Subcutaneous adipose tissue (tissue), 4 donors: ENCODE results near the gene RNF126. TPM values are rescaled to one million over a fixed set of nuclear protein-coding genes. Genes with fewer than 3 reads are reported as not detected.

ENCODE experiments used
- total RNA-seq, 4 donors: library from RNA; depleted of rRNA; stranded (reverse); fragments of >200 nt; gene quantifications; one replicate each; pipeline ENCODE4 v1.1.0, GENCODE V29; 2016
- TF ChIP-seq, protein P1 (sequence below): fragments of 450-650 bp; IDR thresholded peaks from one replicate; pipeline ENCODE4 v1.5.1; 2016; ENCODE audit warnings: low read depth, mild to moderate bottlenecking, control low read depth, antibody characterized with exemption, moderate library complexity

RNF126 gene
- total RNA-seq, 4 donors from 2014 or later = 23.3 to 85.9 (median 31.1) TPM

DNA sequence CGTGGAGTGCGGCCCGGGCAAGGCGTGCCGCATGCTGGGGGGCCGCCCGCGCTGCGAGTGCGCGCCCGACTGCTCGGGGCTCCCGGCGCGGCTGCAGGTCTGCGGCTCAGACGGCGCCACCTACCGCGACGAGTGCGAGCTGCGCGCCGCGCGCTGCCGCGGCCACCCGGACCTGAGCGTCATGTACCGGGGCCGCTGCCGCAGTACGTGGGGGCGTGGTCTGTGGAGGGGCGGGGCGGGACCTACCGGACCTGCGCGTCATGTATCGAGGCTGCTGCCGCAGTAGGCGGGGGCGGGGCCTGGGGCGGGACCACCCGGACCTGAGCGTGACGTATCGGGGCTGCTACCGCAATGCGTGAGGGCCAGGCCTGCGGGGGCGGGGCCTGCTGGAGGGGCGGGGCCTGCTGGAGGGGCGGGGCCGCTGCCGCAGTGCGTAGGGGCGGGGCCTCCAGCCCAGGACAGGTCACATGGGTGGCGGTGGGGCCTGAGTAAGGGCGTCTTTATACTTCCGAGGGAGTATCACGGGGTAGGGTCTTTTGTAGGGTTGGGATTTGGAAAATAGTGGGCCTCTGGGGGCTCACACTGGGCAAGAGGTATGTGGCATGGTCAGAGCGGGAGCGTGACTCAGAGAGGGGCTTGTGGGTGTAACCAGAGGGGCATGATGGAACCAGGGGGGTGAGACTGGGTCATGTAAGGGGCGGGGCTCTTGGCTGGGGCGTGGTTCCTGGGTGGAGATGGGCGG is 17.4 kb upstream of the RNF126 start:
- TF ChIP-seq, protein P1, sequence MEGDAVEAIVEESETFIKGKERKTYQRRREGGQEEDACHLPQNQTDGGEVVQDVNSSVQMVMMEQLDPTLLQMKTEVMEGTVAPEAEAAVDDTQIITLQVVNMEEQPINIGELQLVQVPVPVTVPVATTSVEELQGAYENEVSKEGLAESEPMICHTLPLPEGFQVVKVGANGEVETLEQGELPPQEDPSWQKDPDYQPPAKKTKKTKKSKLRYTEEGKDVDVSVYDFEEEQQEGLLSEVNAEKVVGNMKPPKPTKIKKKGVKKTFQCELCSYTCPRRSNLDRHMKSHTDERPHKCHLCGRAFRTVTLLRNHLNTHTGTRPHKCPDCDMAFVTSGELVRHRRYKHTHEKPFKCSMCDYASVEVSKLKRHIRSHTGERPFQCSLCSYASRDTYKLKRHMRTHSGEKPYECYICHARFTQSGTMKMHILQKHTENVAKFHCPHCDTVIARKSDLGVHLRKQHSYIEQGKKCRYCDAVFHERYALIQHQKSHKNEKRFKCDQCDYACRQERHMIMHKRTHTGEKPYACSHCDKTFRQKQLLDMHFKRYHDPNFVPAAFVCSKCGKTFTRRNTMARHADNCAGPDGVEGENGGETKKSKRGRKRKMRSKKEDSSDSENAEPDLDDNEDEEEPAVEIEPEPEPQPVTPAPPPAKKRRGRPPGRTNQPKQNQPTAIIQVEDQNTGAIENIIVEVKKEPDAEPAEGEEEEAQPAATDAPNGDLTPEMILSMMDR = no peak

DNA sequence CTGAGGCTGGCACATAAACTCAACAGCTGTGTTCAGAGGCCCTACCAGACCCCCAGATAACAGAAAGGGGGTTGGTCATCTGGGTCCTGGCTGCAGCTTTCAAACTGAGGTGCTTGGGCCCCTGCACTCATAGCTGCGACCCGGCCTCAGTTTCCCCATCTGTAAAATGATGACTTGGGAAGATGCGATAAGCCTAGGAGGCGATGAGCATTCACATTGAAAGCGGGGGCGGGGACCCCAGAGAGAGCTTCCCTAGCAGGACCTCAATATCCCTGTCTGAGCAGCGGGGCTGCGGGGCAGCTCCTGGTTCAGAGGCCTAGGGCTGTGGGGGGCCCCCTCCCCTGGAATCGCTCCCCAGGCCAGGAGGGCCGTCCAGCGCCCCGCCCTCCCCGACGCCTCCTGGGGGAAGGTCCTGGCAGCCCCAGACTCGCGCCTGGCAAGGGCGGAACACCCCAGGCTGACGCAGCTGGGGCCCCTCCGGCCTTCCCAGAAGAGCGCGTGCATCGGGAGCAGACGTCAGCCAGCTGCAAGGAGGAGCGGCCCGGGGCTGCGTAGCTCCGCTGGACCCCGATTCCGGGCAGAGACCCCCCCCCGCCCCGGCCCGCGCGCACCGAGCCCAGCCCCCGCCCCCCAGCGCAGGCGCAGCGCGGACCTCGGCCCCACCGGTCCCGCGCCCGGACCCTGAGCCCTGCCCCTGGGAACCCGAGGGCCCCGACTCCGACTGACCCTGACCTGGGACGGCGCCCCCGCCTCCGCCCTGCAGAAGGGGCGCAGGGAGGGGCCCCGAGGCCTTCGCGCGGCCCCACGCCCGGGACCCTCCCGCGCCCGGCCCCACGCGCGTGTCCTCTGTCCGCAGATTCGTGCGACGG is 16.6 kb upstream of the RNF126 start:
- TF ChIP-seq, protein P1 = no peak

DNA sequence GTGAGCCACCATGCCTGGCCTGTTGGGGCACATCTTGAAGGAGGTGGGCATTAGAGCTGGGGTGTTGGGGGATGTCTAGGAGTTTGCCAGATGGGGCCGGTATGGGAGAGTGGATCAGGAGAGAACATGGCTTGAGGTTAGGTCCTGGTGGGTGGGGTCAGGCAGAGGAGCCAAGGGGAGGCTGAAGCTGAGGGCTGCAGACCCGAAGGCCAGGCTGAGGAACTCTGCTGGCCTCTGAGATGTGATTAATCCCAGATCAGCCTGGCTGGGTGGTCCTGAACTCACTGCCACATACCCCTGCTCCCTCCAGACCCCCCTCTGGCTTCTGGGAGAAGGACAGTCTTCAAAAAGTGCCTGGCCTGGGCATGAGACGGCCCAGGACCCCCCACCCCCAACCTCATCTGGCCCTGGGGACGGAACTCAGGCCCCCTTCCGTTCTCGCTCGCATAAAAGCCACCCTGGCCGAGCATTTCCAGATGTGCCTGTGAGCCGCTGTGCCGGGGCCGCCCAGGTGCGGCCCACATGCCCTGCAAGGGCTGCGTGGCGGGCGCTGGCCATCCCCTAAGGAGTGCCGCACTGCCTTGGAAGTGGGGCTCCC is 15.9 kb upstream of the RNF126 start:
- TF ChIP-seq, protein P1 = no peak

DNA sequence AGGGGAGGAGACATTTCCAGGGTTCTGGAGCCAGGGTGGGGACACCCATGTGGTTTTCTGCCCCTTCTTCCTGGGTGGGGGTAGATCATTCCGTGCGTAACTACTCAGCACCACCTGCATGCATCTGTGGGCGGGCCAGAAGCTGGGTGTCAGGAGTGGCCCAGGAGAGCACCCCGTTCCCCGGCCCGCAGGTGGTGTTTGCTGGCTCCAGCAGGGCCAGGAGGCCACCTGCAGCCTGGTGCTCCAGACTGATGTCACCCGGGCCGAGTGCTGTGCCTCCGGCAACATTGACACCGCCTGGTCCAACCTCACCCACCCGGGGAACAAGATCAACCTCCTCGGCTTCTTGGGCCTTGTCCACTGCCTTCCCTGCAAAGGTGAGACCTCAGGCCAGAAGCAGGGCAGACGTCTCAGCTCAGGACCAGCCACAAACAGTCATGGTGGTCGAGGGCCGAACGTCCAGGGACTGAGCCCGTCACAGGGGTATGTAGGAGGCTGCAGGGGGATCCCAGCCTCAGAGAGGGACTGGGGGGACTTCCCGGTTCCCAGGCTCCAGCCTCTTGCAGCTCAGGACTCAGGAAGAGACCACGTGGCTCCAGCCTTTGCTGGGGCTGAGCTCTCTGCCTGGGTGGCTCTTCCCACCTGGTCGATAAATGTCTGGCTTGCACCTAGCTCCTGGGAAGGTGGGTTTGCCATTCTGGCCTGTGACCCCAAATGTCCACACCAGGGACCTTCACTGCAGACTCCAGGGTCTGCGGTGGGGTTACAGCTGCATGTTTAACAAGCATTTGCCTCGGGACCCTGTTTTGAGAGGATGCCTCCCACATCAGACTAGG is 14.8 kb upstream of the RNF126 start:
- TF ChIP-seq, protein P1 = no peak

DNA sequence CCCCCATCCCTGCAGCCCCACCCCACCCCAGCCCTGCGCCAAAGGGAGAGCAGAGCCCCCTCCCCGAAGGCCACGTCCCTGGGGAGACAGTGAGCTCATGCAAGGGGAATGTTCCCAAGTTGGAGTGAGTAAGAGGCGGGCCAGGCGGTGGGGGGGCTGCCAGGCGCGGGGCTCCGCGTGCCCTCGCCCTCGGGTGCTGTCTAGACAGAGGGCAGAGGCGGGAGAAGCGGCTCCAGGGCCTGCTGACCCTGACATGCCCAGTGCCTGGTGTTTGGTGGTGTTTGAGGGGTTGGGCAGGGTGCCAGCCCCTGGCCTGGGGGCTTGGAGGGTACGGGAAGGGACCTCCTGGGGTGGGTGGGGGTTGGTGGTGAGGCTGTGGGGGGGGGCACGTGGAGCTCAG is 14.2 kb upstream of the RNF126 start:
- TF ChIP-seq, protein P1 = no peak

DNA sequence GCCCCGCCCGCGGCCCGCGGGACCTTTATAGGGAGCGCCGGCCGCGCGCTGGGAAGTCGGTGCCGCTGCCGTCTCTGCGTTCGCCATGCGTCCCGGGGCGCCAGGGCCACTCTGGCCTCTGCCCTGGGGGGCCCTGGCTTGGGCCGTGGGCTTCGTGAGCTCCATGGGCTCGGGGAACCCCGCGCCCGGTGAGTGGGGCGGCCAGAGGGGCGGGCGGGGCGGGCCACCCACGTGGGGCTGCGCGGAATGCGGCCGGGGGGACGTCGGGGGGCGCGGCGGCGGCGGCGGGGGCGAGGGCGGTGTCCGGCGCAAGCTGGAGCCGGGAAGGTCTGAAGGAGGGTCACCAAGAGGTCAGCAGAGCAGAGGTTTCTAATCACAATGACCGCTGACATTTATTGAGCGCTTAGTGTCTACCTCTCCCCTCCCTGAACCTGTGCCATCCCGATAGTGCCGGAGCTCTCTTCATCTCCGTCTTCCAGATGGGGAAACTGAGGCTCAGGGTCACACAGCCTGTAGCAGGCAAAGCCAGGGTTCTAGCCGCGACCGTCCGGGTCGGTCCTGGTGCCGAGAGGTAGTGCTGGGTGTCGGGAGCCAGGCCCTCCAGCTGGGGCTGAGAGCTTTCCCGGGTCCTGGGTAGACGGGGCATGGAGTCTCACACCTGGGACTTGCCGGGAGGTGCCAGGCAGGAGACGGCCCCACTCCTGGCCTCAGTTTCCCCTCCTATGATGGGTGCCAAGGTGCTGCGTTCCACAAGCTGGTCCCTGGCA is 13.5 kb upstream of the RNF126 start, which contains the start of gene FSTL3:
TSS of gene FSTL3 (plus strand) at position 54 of the 767 bp plus-strand sequence. CDS start at position 86, 32 bp downstream.
- TF ChIP-seq, protein P1 = no peak
